GM12801 (cell line): ENCODE measurements around the gene EXOSC10.

ENCODE experiments used
- TF ChIP-seq, protein P1 (sequence below): IDR thresholded peaks from one replicate; pipeline ENCODE4 v1.5.1; 2011; ENCODE audit warnings: control low read depth; ENCODE audit not compliant: insufficient read length; ENCODE audit errors: extremely low read depth

EXOSC10 gene

DNA sequence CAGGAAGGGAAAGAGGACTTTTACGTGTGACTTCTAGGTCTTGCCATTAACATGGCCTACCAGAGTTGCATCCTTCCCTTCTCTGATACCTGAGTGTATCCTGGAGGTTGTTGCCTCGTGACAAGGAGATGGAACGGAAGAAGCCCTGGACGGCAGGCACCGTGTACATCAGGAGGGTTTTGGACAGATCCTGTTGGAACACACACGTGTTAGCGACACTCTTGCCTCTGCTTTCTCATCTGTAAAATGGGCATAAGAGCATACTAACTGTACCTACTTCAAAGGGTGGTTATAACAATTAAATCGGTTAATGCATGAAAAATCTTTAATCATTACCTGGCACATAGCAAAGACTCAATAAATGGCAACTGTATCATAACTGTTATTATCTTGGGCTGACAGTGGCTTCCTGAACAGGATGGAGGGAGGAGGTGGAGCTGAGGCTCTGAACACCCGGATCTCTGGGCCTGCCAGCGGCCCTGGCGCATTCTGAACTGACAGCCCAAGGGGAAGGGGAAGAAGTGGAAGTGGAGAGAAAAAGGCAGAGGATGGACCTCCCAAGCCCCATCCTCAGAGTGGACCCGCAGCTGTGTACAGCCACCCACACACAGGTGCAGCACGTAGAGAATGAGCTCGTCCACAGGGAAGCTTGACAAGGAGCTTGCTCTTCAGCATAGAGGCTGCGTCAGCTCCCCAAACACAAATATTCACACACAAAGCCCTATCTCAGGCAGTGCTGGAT is 30.2 kb upstream of the EXOSC10 start:
- TF ChIP-seq, protein P1, sequence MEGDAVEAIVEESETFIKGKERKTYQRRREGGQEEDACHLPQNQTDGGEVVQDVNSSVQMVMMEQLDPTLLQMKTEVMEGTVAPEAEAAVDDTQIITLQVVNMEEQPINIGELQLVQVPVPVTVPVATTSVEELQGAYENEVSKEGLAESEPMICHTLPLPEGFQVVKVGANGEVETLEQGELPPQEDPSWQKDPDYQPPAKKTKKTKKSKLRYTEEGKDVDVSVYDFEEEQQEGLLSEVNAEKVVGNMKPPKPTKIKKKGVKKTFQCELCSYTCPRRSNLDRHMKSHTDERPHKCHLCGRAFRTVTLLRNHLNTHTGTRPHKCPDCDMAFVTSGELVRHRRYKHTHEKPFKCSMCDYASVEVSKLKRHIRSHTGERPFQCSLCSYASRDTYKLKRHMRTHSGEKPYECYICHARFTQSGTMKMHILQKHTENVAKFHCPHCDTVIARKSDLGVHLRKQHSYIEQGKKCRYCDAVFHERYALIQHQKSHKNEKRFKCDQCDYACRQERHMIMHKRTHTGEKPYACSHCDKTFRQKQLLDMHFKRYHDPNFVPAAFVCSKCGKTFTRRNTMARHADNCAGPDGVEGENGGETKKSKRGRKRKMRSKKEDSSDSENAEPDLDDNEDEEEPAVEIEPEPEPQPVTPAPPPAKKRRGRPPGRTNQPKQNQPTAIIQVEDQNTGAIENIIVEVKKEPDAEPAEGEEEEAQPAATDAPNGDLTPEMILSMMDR, result no peak

GRCh38 chr1:11126569-11126968 is 26.9 kb upstream of the EXOSC10 start:
- TF ChIP-seq, protein P1, result no peak

DNA sequence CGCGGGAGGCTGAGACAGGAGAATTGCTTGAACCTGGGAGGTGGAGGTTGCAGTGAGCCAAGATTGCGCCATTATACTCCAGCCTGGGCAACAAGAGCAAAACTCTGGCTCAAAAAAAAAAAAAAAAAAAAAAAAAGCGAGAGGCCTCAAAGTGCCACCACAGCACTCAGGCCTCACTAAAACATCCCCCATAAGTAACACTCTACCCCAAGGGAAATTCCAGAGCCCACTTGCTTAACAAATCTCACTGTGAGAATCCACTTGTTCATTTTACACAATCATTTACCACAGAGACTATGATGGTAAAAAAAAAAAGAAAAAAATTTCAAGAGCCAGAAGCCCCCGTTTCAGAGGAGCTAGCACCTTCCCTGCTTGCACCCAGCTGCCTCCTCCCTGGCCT is 26.3 kb upstream of the EXOSC10 start:
- TF ChIP-seq, protein P1, result no peak

- TF ChIP-seq, protein P1, result no peak
Observed at GRCh38 chr1:11124965-11125364, 25.3 kb upstream of the EXOSC10 start.

DNA sequence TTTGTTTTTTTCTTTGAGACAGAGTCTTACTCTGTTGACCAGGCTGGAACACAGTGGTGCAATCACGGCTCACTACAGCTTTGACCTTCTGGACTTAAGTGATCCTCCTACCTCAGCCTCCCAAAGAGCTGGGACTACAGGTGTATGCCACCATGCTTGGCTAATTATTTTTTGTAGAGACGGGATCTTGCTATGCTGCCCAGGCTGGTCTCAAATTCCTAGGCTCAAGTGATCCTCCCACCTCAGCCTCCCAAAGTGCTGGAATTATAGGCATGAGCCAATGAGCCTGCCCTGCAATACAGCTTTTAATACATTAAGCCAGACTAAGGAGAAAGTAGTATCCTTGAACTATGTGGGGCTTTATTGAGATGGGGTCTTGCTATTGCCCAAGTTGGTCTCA is 16.6 kb upstream of the EXOSC10 start:
- TF ChIP-seq, protein P1, result no peak

DNA sequence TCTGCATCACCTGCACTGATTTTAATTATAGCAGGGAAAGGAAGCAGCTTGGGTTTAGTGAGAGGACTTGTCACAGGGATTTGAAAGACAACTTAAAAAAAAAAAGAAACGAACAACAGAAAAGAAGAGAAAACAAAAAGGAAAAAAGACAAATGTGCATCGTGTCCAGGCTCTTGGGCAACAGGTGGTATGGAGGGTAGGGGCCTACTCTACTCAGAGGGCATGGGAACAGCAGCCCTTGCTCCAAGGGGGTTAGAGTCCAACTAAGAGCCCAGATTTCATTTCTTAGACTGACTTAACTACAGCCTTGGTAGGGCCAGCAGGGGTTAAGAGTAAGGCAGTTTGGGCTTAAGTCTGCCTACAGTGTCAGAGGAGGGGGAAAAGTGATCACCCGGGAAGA is 15.3 kb upstream of the EXOSC10 start:
- TF ChIP-seq, protein P1, result no peak

- TF ChIP-seq, protein P1, result no peak
Observed at GRCh38 chr1:11109047-11109760, 9.5 kb upstream of the EXOSC10 start.
